Vagina (tissue), 2 donors: ENCODE measurements around the gene MSI2. TPM values are rescaled to one million over a fixed set of nuclear protein-coding genes. Genes with fewer than 3 reads are reported as not detected.
"Not testable (repeated sequence)": the region's sequence is repeated elsewhere in the genome, so short reads cannot be mapped to it uniquely, and the experiment has no call there.

ENCODE experiments used
- DNase-seq, 2 donors: peaks; one replicate each; pipeline ENCODE4 v3.0.0-alpha.2; 2017; ENCODE audit errors: extremely low spot score in 2 of 2
- H3K27ac ChIP-seq: fragments of 200-600 bp; sonication (generic); one replicate; pipeline ENCODE4 v1.5.1; 2019
- H3K27me3 ChIP-seq: fragments of 200-600 bp; sonication (generic); one replicate; pipeline ENCODE4 v1.5.1; 2019
- H3K36me3 ChIP-seq, 2 donors: fragments of 200-600 bp; sonication (generic); one replicate each; pipeline ENCODE4 v1.5.1; 2017 to 2019
- H3K4me1 ChIP-seq: fragments of 200-600 bp; sonication (generic); one replicate; pipeline ENCODE4 v1.5.1; 2019
- H3K4me3 ChIP-seq, 2 donors: fragments of 200-600 bp; sonication (generic); 1 replicate in 1 of 2; 2 replicates in 1 of 2; pipeline ENCODE4 v1.5.1; 2016 to 2019
- H3K9me3 ChIP-seq: fragments of 200-600 bp; sonication (generic); one replicate; pipeline ENCODE4 v1.5.1; 2019
- CTCF ChIP-seq, 3 experiments: fragments of 450-650 bp in 2 of 3; fragments of 200-600 bp in 1 of 3; sonication (generic) in 1 of 3; IDR thresholded peaks; one replicate each; pipeline ENCODE4 v1.5.1; 2017 to 2019; ENCODE audit warnings: antibody characterized with exemption in 3 of 3, mild to moderate bottlenecking in 2 of 3, moderate library complexity in 2 of 3
- POLR2A ChIP-seq, 2 donors: fragments of 450-650 bp; IDR thresholded peaks; one replicate each; pipeline ENCODE4 v1.6.1; 2017; ENCODE audit warnings: antibody characterized with exemption in 2 of 2, mild to moderate bottlenecking in 2 of 2, moderate library complexity in 2 of 2
- POLR2AphosphoS5 ChIP-seq, 2 donors: sonication (generic); formaldehyde crosslinking; IDR thresholded peaks; one replicate each; pipeline ENCODE4 v1.9.0; 2017; ENCODE audit warnings: antibody characterized with exemption in 2 of 2, mild to moderate bottlenecking in 2 of 2, low read depth in 1 of 2; ENCODE audit not compliant: insufficient read depth in 1 of 2
- intact Hi-C: fragments of 100-400 bp; cut with DNase I; formaldehyde crosslinking; loops from one replicate; pipeline ENCODE4 v1.15.1; 2023
- total RNA-seq: library from RNA; depleted of rRNA; stranded (reverse); fragments of >200 nt; gene quantifications from one replicate; pipeline ENCODE4 v1.2.3, GENCODE V29; 2016

MSI2 gene
- total RNA-seq, 1 donor from 2014 or later: 27.3 TPM

DNA sequence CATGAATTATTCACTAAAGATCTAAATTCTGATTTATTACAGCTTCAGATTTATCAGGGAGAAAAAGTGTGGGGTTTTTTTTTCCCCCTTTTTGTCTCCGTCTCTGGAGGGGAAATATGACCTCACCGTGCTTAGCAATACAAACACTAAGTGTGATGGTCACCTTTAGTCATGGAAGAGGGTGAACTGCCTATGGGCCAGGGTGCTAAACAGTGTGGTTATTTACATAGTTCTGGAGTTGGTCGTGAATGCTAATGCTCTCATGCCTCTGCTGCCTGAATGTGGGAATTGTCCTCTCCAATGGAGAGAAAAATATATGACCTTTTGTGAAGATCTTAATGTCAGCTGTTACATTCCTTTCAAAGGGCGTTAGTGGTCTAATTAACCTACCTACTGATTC, 44.8 kb upstream of the MSI2 start:
- intact Hi-C loops: no loop called here
- no peaks in the 10 kb centered on the region for H3K9me3 ChIP-seq
- no peak for DNase-seq
- TF ChIP-seq POLR2AphosphoS5 (IDR thresholded peaks at IDR 0.05; ENCODE audit: insufficient read depth in 1 of 2, low read depth in 1 of 2) (no peak), POLR2A (IDR thresholded peaks at IDR 0.05) (no peak), CTCF (IDR thresholded peaks at IDR 0.05) (no peak)
- peaks cover 6% of the 10 kb centered on the region for H3K4me1 ChIP-seq
- H3K27ac ChIP-seq: no peak overlapping the region
- H3K27me3 ChIP-seq: no peaks in the 10 kb centered on the region
- no peaks in the 10 kb centered on the region for H3K36me3 ChIP-seq
- H3K4me3 ChIP-seq: no peak overlapping the region

DNA sequence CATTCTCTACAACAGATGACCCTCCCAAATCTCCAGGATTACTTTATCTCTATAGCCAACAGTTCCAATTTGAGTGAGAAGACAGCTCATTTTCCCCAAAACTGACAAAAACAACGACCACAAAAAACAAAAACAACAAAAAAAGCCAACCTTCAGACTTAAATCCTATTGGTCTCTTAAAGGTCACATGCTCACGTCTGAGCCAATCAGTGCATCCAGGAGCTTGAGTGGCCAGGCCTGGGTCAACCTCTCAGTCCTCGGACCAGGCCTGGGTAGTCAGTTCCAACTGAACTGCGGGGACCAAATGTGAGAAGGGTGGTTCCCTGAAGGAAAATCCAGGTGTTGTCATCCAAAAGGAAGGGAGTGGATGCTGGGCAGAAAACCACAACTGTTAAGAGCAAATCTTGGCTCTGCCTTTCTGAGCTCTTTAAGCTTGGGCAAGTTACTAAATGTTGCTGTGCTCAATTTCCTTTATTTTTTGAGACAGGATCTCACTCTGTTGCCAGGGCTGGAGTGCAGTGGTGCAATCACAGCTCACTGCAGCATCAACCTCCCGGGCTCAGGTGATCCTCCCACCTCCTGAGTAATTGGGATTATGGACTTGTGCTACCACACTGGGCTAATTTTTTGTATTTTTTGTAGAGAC, 43.0 kb upstream of the MSI2 start:
- DNase-seq: no peak
- intact Hi-C loops: no loop called here
- TF ChIP-seq POLR2AphosphoS5 (IDR thresholded peaks at IDR 0.05; ENCODE audit: insufficient read depth in 1 of 2, low read depth in 1 of 2) (no peak), CTCF (IDR thresholded peaks at IDR 0.05) (no peak)

DNA sequence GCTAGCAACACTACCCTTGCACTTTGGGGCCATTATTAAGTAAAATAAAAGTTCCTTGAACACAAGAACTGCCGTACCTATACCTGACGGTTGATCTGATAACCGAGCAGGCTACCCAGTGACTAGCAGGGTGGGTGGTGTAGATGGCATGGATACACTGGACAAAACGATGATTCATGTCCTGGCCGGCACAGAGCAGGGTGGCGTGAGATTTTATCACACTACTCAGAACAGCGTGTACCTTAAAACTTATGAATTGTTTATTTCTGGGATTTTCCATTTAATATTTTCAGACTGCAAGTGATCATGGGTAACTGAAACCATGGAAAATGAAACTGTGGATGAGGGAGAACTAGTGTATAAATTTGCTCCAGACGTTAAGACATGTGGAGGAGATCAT, 41.0 kb upstream of the MSI2 start:
- Histone ChIP-seq H3K4me1 (peaks cover 6% of the 10 kb centered on the region), H3K9me3 (no peaks in the 10 kb centered on the region), H3K27me3 (no peaks in the 10 kb centered on the region), H3K4me3 (no peak overlapping the region), H3K27ac (no peak overlapping the region), H3K36me3 (no peaks in the 10 kb centered on the region)
- intact Hi-C loops: no loop called here
- no peak for DNase-seq
- TF ChIP-seq POLR2AphosphoS5 (IDR thresholded peaks at IDR 0.05; ENCODE audit: insufficient read depth in 1 of 2, low read depth in 1 of 2): no peak
- TF ChIP-seq CTCF (IDR thresholded peaks at IDR 0.05): no peak
- TF ChIP-seq POLR2A (IDR thresholded peaks at IDR 0.05): no peak

More for the DNA sequence above, 43.0 kb upstream of the MSI2 start:
- no peaks in the 10 kb centered on the region for H3K36me3 ChIP-seq
- H3K4me3 ChIP-seq: no peak overlapping the region
- peaks cover 6% of the 10 kb centered on the region for H3K4me1 ChIP-seq
- no peak overlapping the region for H3K27ac ChIP-seq
- no peaks in the 10 kb centered on the region for H3K9me3 ChIP-seq
- no peaks in the 10 kb centered on the region for H3K27me3 ChIP-seq

DNA sequence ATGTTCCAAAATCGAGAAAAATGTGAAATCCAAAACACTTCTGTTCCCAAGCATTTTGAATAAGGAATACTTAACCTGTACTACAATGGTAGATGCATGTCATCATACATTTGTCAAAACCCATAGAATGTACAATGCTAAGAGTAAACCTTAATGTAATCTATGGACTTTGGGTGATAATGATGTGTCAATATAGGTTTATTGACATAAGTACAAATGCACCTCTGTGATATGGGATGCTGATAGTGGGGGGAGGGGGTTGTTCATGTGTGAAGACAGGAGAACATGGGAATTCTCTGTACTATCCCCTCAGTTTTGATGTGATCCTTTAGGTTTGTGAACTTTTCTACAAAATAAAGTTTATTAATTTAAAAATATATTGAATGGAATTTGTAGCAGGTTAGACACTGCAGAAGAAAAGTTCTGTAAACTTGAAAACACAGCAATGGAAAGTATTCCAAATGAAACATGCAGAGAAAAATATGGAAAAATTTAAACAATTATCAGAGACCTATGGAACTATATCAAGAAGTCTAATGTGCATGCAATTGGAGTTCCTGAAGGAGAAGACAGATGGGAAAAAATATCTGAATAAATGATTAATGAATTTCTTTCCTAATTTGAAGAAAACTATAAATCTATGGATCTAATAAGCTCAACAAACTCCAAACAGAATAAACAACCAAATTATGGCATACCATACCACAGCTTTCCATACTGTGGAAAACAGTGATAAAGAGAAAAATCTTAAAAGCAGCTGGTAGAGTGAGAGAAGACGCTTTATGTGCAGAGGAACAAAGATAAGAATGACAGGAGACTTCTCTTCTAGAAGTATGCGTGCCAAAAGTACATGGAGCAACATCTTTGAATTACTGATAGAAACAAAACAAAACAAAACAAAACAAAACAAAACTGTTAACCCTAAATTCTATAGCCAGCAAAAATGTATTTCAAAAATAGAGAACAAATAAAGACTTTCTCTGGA, 34.7 kb upstream of the MSI2 start:
- no peak overlapping the region for H3K4me3 ChIP-seq
- DNase-seq: no peak
- H3K27ac ChIP-seq: no peak overlapping the region
- TF ChIP-seq POLR2AphosphoS5 (IDR thresholded peaks at IDR 0.05; ENCODE audit: insufficient read depth in 1 of 2, low read depth in 1 of 2) (no peak), CTCF (IDR thresholded peaks at IDR 0.05) (no peak), POLR2A (IDR thresholded peaks at IDR 0.05) (no peak)
- H3K4me1 ChIP-seq: no peaks in the 10 kb centered on the region
- intact Hi-C loops: no loop called here
- no peaks in the 10 kb centered on the region for H3K36me3 ChIP-seq
- H3K9me3 ChIP-seq: peaks cover 3% of the 10 kb centered on the region
- no peaks in the 10 kb centered on the region for H3K27me3 ChIP-seq

DNA sequence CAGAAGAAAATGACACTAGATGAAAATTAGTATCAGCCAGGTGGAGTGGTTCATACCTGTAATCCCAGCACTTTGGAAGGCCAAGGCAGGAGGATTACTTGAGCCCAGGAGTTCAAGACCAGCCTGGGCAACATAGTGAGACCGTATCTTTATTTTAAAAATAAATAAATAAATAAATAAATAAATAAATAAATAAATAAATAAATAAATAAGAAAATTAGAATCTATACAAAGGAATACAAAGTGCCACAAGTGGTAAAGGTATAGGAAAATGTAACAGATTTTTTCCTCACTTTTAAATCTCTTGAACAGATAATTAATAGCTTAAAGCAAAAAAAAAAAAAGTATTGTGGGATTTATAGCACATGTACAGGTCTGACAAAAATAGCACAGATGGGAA, 33.9 kb upstream of the MSI2 start:
- H3K4me1 ChIP-seq, H3K36me3 ChIP-seq, DNase-seq, H3K9me3 ChIP-seq, H3K4me3 ChIP-seq, intact Hi-C loops, H3K27me3 ChIP-seq, H3K27ac ChIP-seq: not testable (repeated sequence)
